ENCODE data around the gene E2F7.

- TF ChIP-seq EZH2 (IDR thresholded peaks at IDR 0.05) (no peak), POLR2AphosphoS5 (IDR thresholded peaks at IDR 0.05; ENCODE audit: borderline replicate concordance, low read depth, low read length) (no peak)
Observed at GRCh38 chr12:77033658-77034536, 31.5 kb downstream of the E2F7 start.
